ENCODE measurements around the gene EFS.
A peak's percentile ranks its signal among the peaks of the same experiment; 100 is the strongest.
"Not testable (repeated sequence)": the region's sequence is repeated elsewhere in the genome, so short reads cannot be mapped to it uniquely, and the experiment has no call there.

The EFS gene

GRCh38 chr14:23403139-23403438 lies 38.1 kb upstream of the EFS start:
- H3K9me3 Mint-ChIP-seq: no peaks in the 10 kb centered on the region
- DNase-seq: no peak
- peaks cover 14% of the 10 kb centered on the region for H3K27me3 Mint-ChIP-seq
- ATAC-seq: no peak
- no peaks in the 10 kb centered on the region for H3K4me1 Mint-ChIP-seq
- no peak overlapping the region for H3K4me3 Mint-ChIP-seq
- peak overlapping the region in 1 of 2 donors; percentile 41 for H3K27ac Mint-ChIP-seq

- no peak for ATAC-seq
- no peak overlapping the region for H3K4me3 Mint-ChIP-seq
- no peak for DNase-seq
- H3K4me1 Mint-ChIP-seq: no peaks in the 10 kb centered on the region
- H3K27ac Mint-ChIP-seq: peak overlapping the region; percentile 41 to 85
- peaks cover 14% of the 10 kb centered on the region for H3K27me3 Mint-ChIP-seq
- no peaks in the 10 kb centered on the region for H3K9me3 Mint-ChIP-seq
Observed at GRCh38 chr14:23402296-23403138, 37.5 kb upstream of the EFS start.

- peaks cover 14% of the 10 kb centered on the region for H3K27me3 Mint-ChIP-seq
- no peaks in the 10 kb centered on the region for H3K4me1 Mint-ChIP-seq
- ATAC-seq: no peak
- no peak for DNase-seq
- H3K27ac Mint-ChIP-seq: peak overlapping the region in 1 of 2 donors; percentile 28
- no peaks in the 10 kb centered on the region for H3K9me3 Mint-ChIP-seq
- no peak overlapping the region for H3K4me3 Mint-ChIP-seq
Observed at GRCh38 chr14:23401291-23401690, 36.3 kb upstream of the EFS start.

- not testable (repeated sequence) for ATAC-seq, H3K27ac Mint-ChIP-seq, H3K4me3 Mint-ChIP-seq, H3K4me1 Mint-ChIP-seq, H3K9me3 Mint-ChIP-seq, DNase-seq
- H3K27me3 Mint-ChIP-seq: peaks cover 14% of the 10 kb centered on the region
Observed at GRCh38 chr14:23400496-23401149, 35.7 kb upstream of the EFS start.

GRCh38 chr14:23399591-23399990 lies 34.6 kb upstream of the EFS start:
- Mint-ChIP-seq H3K4me1 (no peaks in the 10 kb centered on the region), H3K27ac (no peak overlapping the region), H3K4me3 (no peak overlapping the region), H3K27me3 (peaks cover 14% of the 10 kb centered on the region), H3K9me3 (no peaks in the 10 kb centered on the region)
- ATAC-seq (no peak), DNase-seq (no peak)

GRCh38 chr14:23399136-23399535 lies 34.2 kb upstream of the EFS start:
- no peaks in the 10 kb centered on the region for H3K9me3 Mint-ChIP-seq
- no peak overlapping the region for H3K4me3 Mint-ChIP-seq
- H3K27ac Mint-ChIP-seq: no peak overlapping the region
- H3K27me3 Mint-ChIP-seq: peaks cover 14% of the 10 kb centered on the region
- DNase-seq (no peak), ATAC-seq (no peak)
- H3K4me1 Mint-ChIP-seq: no peaks in the 10 kb centered on the region

- ATAC-seq (no peak), DNase-seq (no peak)
- Mint-ChIP-seq H3K4me1 (no peaks in the 10 kb centered on the region), H3K27ac (peak overlapping the region in 1 of 2 donors; percentile 27), H3K4me3 (no peak overlapping the region), H3K27me3 (peaks cover 18% of the 10 kb centered on the region), H3K9me3 (no peaks in the 10 kb centered on the region)
Observed at GRCh38 chr14:23398348-23398747, 33.4 kb upstream of the EFS start.

- no peaks in the 10 kb centered on the region for H3K4me1 Mint-ChIP-seq
- no peak overlapping the region for H3K4me3 Mint-ChIP-seq
- ATAC-seq (no peak), DNase-seq (no peak)
- H3K27me3 Mint-ChIP-seq: peaks cover 16% of the 10 kb centered on the region
- H3K27ac Mint-ChIP-seq: no peak overlapping the region
- H3K9me3 Mint-ChIP-seq: no peaks in the 10 kb centered on the region
Observed at GRCh38 chr14:23396781-23397407, 31.9 kb upstream of the EFS start.

- Mint-ChIP-seq H3K4me1 (no peaks in the 10 kb centered on the region), H3K9me3 (no peaks in the 10 kb centered on the region), H3K27me3 (peaks cover 16% of the 10 kb centered on the region), H3K27ac (no peak overlapping the region), H3K4me3 (no peak overlapping the region)
- DNase-seq (no peak), ATAC-seq (no peak)
Observed at GRCh38 chr14:23396126-23396525, 31.2 kb upstream of the EFS start.

GRCh38 chr14:23392613-23393012 lies 27.6 kb upstream of the EFS start:
- Mint-ChIP-seq H3K9me3 (no peaks in the 10 kb centered on the region), H3K27me3 (peaks cover 40% of the 10 kb centered on the region)
- ATAC-seq: no peak

GRCh38 chr14:23389871-23390270 lies 24.9 kb upstream of the EFS start:
- H3K9me3 Mint-ChIP-seq, H3K4me3 Mint-ChIP-seq, H3K4me1 Mint-ChIP-seq, ATAC-seq, DNase-seq: not testable (repeated sequence)
- H3K27me3 Mint-ChIP-seq: peaks cover 40% of the 10 kb centered on the region
- H3K27ac Mint-ChIP-seq: peak overlapping the region in 1 of 2 donors; percentile 55

More at GRCh38 chr14:23392613-23393012, 27.6 kb upstream of the EFS start:
- H3K4me1 Mint-ChIP-seq: no peaks in the 10 kb centered on the region
- H3K27ac Mint-ChIP-seq: no peak overlapping the region
- no peak overlapping the region for H3K4me3 Mint-ChIP-seq
- no peak for DNase-seq

GRCh38 chr14:23389396-23389795 lies 24.4 kb upstream of the EFS start:
- ATAC-seq (no peak), DNase-seq (no peak)
- Mint-ChIP-seq H3K27me3 (peaks cover 40% of the 10 kb centered on the region), H3K9me3 (no peaks in the 10 kb centered on the region), H3K4me1 (no peaks in the 10 kb centered on the region), H3K4me3 (no peak overlapping the region), H3K27ac (no peak overlapping the region)

- Mint-ChIP-seq H3K4me3 (no peak overlapping the region), H3K9me3 (no peaks in the 10 kb centered on the region), H3K4me1 (no peaks in the 10 kb centered on the region), H3K27ac (no peak overlapping the region), H3K27me3 (peaks cover 39% of the 10 kb centered on the region)
- DNase-seq (no peak), ATAC-seq (no peak)
Observed at GRCh38 chr14:23388996-23389395, 24.0 kb upstream of the EFS start.

GRCh38 chr14:23387916-23388882 lies 23.2 kb upstream of the EFS start:
- no peak overlapping the region for H3K4me3 Mint-ChIP-seq
- H3K27ac Mint-ChIP-seq: no peak overlapping the region
- peaks cover 31% of the 10 kb centered on the region for H3K27me3 Mint-ChIP-seq
- H3K9me3 Mint-ChIP-seq: no peaks in the 10 kb centered on the region
- ATAC-seq (no peak), DNase-seq (no peak)
- no peaks in the 10 kb centered on the region for H3K4me1 Mint-ChIP-seq

- Mint-ChIP-seq H3K27ac (peak overlapping the region in 1 of 2 donors; percentile 50), H3K27me3 (peaks cover 34% of the 10 kb centered on the region), H3K4me1 (no peaks in the 10 kb centered on the region), H3K4me3 (no peak overlapping the region), H3K9me3 (no peaks in the 10 kb centered on the region)
- DNase-seq (no peak), ATAC-seq (no peak)
Observed at GRCh38 chr14:23386999-23387398, 22.0 kb upstream of the EFS start.

Measured in stimulated activated naive CD8-positive, alpha-beta T cell treated with anti-CD3 and anti-CD28 coated beads, Interleukin-15, amount 100 ng/mL, for 72 hours (primary cell).